ENCODE measurements around the gene CDA. TPM values are rescaled to one million over a fixed set of nuclear protein-coding genes. Genes with fewer than 3 reads are reported as not detected.

Gene CDA
- total RNA-seq = 0.35 TPM in 1 of 2 replicates, not detected in the other
- polyA plus RNA-seq = 1.2 and 1.9 TPM in 2 replicates
- 1.5 and 1.6 TPM in 2 replicates for polyA plus RNA-seq (2011; cell fraction: cytosol; rRNA removed)
- 0.22 TPM in 1 of 2 replicates, not detected in the other for polyA plus RNA-seq (2011; cell fraction: nucleus; rRNA removed)
- 0.19 TPM in 1 of 2 replicates, not detected in the other for polyA plus RNA-seq (2012)
- 0.21 TPM in 1 of 2 replicates, not detected in the other for polyA minus RNA-seq
- polyA minus RNA-seq (2011; cell fraction: cytosol; rRNA and poly(A)+ RNA removed) = 45.4 TPM
- polyA minus RNA-seq (2011; cell fraction: nucleus; rRNA and poly(A)+ RNA removed) = 0.63 TPM in 2 replicates
- Bru-seq, nascent RNA = percentile 17 among the genes with signal in this experiment
- BruChase-seq, experiment 1, labeled RNA remaining after a 6-hour chase = percentile 13 among the genes with signal in this experiment
- not detected for BruChase-seq, experiment 2, labeled RNA remaining after a 2-hour chase
- long read RNA-seq, partial matches to known transcripts = 0 of 1 reads
- long read RNA-seq, other reads (novel, unspliced or antisense) = 0 of 1 reads

DNA sequence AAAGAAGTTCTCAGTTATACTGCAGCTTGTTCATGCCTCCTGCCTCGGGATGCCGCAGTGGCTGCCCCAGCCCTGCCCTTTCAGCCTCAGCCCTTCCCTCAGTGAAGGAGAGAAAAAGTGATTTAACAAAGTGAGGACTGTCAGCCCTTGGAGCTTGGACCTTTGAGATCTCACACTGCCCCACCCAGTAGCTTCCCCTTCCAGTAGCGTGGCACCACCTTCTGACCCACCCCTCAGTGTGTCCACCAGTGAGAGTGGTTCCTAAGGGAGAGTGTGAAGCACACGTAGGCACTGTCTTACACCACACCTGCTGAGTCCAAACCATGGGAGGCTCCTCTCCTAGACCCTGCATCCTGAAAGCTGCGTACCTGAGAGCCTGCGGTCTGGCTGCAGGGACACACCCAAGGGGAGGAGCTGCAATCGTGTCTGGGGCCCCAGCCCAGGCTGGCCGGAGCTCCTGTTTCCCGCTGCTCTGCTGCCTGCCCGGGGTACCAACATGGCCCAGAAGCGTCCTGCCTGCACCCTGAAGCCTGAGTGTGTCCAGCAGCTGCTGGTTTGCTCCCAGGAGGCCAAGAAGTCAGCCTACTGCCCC, at the start of gene CDA:
TSS of gene CDA (plus strand) at position 464 of the 592 bp plus-strand sequence. CDS start at position 497, 33 bp downstream.
- no peak within 1 kb of the TSS for H3K27ac ChIP-seq (ENCODE audit: insufficient read depth, low read depth, low read length)
- no peak for FAIRE-seq
- H4K20me1 ChIP-seq (replicated peaks; ENCODE audit: control insufficient read depth, extremely low read depth, insufficient read depth, low read length) = no peaks in the 10 kb centered on the region
- peak within 1 kb of the TSS; percentile 55 for H3K4me2 ChIP-seq (ENCODE audit: insufficient read depth, low read length)
- DNase-seq (ENCODE audit: low read depth, low spot score) = no peak
- H3K9ac ChIP-seq (replicated peaks; ENCODE audit: extremely low read depth, insufficient read depth, low read length) = no peak within 1 kb of the TSS
- H2AFZ ChIP-seq (ENCODE audit: low read depth, low read length) = peak within 1 kb of the TSS; percentile 5
- no peaks in the 10 kb centered on the region for H3K79me2 ChIP-seq (ENCODE audit: control insufficient read depth, insufficient read depth, low read length)
- H3K36me3 ChIP-seq (ENCODE audit: control insufficient read depth in 2 of 2, extremely low read depth in 1 of 2, insufficient read depth in 2 of 2, low read length in 2 of 2) = no peaks in the 10 kb centered on the region
- POLR2A ChIA-PET = no interaction called here
- no TSS peak for BruUV-seq (replicated peaks)
- intact Hi-C loops (cut with micrococcal nuclease) = no loop called here
- CTCF ChIA-PET = interaction anchor here (2.0 to 3.2 kb wide), 3 partner anchors 13 to 45 kb away, joined by 11 to 19 read pairs (median 11); no protein-coding TSS in a partner anchor
- H3K4me3 ChIP-seq (replicated peaks in 1 of 3; ENCODE audit: insufficient read depth in 1 of 3, low read depth in 1 of 3, low read length in 3 of 3) = peak within 1 kb of the TSS in 1 of 3 experiments; percentile 20
- H3K9me3 ChIP-seq (replicated peaks; ENCODE audit: control insufficient read depth, insufficient read depth, low read length) = no peaks in the 10 kb centered on the region
- dilution Hi-C loops (cut with MboI; ENCODE audit: extremely low pct_ligation_motif_present, low sequenced_read_pairs) = no loop called here
- peaks cover 15% of the 10 kb centered on the region for H3K4me1 ChIP-seq (ENCODE audit: control insufficient read depth, extremely low read depth, insufficient read depth, low read length)
- H3K9me1 ChIP-seq (replicated peaks; ENCODE audit: control insufficient read depth, extremely low read depth, insufficient read depth, low read length) = no peaks in the 10 kb centered on the region
- TF ChIP-seq FOS (IDR thresholded peaks at IDR 0.05; ENCODE audit: borderline replicate concordance, insufficient read depth, low read length) = no peak
- TF ChIP-seq EZH2 (IDR thresholded peaks at IDR 0.05; ENCODE audit: borderline replicate concordance, low read depth, low read length, severe bottlenecking) = no peak
- no peak for TF ChIP-seq MYC (IDR thresholded peaks at IDR 0.05; ENCODE audit: low read depth, low read length)
- TF ChIP-seq JUN (IDR thresholded peaks at IDR 0.05; ENCODE audit: borderline replicate concordance, insufficient read depth, insufficient read length, low read depth) = no peak
- TF ChIP-seq POLR2AphosphoS5 (IDR thresholded peaks at IDR 0.05; ENCODE audit: insufficient read depth, low read depth, low read length) = no peak
- peaks cover 2 to 13% of the 10 kb centered on the region in 2 experiments for H3K27me3 ChIP-seq (ENCODE audit: control insufficient read depth in 2 of 2, insufficient read depth in 2 of 2, low read length in 2 of 2)
